ENCODE results near the gene VSIG2.
"Not testable (repeated sequence)": the region's sequence is repeated elsewhere in the genome, so short reads cannot be mapped to it uniquely, and the experiment has no call there.

The VSIG2 gene

GRCh38 chr11:124778281-124778680 lies 26.2 kb upstream of the VSIG2 start:
- no peak for TF ChIP-seq ZNF274 (IDR thresholded peaks at IDR 0.05; ENCODE audit: low read depth, low read length)
- H3K4me3 ChIP-seq (ENCODE audit: low read length) = no peak overlapping the region

DNA sequence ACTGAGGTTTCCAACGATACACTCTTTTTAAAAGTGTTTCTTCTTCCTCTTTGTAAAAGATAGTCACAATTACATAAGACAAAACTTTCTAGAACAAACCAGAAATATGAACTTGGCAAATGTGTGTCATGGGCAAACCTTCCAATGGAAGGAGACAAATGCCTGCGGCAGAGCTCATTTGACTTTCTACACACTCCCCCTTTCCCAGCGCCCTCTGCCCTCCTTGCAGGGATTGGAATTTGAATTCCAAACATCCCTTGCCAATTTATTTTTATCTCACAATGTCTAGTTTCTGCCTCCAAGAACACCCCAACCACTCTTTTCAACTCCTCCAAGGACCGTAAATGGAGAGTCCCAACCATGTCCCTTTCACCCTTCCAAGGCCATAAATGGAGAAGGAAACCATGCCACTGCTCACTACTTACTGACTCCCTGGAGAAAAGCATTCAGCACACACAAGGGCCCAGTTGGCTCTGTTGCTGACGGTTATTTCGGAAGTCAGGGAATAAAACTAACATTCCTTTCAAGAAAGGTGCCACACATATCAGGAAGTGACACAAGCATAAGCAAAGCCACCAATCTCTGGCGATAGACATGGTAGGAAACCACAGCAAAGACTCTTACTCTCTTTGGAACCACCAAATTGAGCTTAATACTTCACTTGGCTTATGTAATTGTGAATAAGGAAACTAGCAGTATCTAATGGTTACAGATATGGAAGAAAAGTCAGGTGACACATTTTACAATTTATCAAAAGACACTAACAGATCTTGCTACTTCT lies 25.0 kb upstream of the VSIG2 start:
- H3K4me3 ChIP-seq (ENCODE audit: low read length) = no peak overlapping the region
- no peak for TF ChIP-seq ZNF274 (IDR thresholded peaks at IDR 0.05; ENCODE audit: low read depth, low read length)

DNA sequence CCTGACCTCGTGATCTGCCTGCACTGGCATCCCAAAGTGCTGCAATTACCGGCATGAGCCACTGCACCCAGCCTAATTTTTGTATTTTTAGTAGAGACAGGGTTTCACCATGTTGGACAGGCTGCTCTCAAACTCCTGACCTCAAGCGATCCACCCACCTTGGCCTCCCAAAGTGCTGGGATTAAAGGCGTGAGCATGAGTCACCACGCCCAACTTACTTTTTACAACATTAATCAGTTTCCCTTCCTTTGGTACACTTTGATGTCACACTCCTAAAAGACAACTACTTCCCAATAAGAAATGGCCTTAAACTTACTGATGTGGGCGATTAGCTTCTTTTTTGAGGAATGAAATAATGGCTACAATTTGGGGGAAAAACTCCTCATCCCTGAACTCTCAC lies 18.9 kb upstream of the VSIG2 start:
- H3K4me3 ChIP-seq (ENCODE audit: low read length) = not testable (repeated sequence)

- H3K4me3 ChIP-seq (ENCODE audit: low read length) = no peak overlapping the region
- TF ChIP-seq ZNF274 (IDR thresholded peaks at IDR 0.05; ENCODE audit: low read depth, low read length) = no peak
Observed at GRCh38 chr11:124769806-124770774, 18.0 kb upstream of the VSIG2 start.

GRCh38 chr11:124768914-124769313 lies 16.9 kb upstream of the VSIG2 start:
- no peak overlapping the region for H3K4me3 ChIP-seq (ENCODE audit: low read length)
- TF ChIP-seq ZNF274 (IDR thresholded peaks at IDR 0.05; ENCODE audit: low read depth, low read length) = no peak

GRCh38 chr11:124766156-124766555 lies 14.1 kb upstream of the VSIG2 start:
- no peak overlapping the region for H3K4me3 ChIP-seq (ENCODE audit: low read length)
- TF ChIP-seq ZNF274 (IDR thresholded peaks at IDR 0.05; ENCODE audit: low read depth, low read length) = no peak

DNA sequence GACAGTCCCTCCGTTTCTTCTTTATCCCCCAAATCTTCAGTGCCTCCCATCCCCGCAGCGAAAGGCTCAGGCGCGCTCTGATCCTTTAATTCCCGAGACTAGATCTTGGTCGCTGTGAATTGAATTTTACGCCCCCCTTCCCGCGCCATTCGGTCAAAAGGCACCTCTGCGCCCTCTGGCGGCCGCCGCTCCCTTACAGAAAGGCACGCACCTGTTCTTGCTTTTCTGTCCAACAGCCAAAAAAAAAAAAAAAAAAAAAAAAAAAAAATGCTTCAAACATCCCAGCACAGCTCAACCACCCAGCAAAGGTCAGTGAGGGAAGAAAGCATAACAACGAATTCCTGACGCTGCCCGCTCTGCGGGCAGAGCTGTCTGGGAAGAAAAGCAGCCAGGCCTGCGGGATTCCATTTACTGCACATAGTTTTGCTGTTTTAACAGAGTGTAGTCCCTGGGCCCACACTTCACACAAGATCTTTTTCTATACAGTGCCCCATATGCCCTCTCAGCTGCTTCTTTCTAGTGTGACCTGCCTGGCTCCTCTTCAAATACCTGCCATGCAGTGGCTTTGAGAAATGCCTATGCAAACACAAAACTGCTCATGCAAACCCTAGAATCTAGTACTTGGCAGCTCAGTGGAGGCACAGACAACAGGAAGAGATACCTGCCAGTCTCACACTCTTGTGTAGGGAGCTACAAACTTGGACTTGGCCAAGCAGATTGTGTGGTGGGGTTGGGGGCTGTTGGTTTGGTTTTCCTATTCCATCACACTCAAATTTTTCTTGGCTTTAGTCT lies 11.3 kb upstream of the VSIG2 start:
- peak overlapping the region; percentile 67; the same call in 1 of the 2 replicates for H3K4me3 ChIP-seq (ENCODE audit: low read length)
- no peak for TF ChIP-seq ZNF274 (IDR thresholded peaks at IDR 0.05; ENCODE audit: low read depth, low read length)

DNA sequence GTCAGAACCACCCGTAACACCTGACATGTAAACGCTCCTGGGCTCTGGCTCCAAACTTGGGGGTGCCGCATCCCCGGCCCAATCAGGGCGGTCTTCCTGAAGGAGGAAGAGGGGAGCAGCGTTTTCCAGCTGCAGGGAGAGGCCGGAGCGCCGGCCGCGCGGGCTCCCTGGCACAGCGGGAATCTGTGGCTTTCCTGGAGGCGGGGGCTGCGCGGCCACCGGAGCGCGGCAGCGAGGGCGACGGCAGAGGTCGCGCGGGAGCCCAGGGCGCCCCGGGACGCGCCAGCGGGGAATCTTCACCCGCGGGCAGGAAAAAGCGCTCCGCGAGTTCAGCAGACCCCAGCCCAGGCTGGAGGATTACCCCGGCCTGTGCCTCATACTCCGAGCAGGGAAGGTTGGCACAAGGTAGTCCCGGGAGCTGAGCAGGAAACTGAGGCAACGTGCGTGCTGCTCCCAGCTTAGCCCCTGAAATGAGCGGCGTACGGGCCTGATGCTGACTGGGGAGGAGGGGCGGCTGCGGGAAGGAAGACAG lies 10.6 kb upstream of the VSIG2 start:
- TF ChIP-seq ZNF274 (IDR thresholded peaks at IDR 0.05; ENCODE audit: low read depth, low read length) = no peak

DNA sequence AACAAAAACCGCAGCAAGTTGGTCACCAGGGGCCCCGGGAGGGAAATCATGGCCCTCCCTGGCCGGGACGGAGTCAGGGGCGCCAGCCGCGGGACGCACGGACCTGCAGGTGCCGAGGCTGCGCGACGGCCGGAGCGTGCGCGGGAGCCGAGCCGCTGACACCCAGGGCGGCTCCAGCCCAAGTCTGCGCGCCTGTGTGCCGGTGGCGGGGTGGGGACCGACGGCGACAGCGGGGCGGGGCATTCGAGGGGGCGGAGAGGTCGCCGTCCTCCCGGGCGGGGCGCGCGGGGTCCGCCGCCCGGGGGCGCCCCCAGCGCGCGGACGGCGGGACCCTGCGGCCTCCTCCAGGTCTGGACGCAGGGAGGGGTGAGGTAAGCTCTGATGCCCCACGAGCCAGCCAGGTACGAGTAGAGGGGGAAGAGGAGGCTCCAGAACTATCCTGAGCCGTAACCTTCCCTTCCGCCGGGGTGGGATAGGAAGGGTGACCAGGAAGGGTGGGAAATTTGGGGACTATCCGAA lies 10.1 kb upstream of the VSIG2 start, which contains the start of gene ESAM:
Gene ESAM, minus strand, starts transcription at position 186 of the 519 bp plus-strand sequence. Its CDS starts 136 bp downstream, at position 50.
- peak within 1 kb of the TSS; percentile 67 for H3K4me3 ChIP-seq (ENCODE audit: low read length)
- no peak for TF ChIP-seq ZNF274 (IDR thresholded peaks at IDR 0.05; ENCODE audit: low read depth, low read length)

More for the DNA sequence above, 10.6 kb upstream of the VSIG2 start:
- peak overlapping the region; percentile 67; the same call in 1 of the 2 replicates for H3K4me3 ChIP-seq (ENCODE audit: low read length)

DNA sequence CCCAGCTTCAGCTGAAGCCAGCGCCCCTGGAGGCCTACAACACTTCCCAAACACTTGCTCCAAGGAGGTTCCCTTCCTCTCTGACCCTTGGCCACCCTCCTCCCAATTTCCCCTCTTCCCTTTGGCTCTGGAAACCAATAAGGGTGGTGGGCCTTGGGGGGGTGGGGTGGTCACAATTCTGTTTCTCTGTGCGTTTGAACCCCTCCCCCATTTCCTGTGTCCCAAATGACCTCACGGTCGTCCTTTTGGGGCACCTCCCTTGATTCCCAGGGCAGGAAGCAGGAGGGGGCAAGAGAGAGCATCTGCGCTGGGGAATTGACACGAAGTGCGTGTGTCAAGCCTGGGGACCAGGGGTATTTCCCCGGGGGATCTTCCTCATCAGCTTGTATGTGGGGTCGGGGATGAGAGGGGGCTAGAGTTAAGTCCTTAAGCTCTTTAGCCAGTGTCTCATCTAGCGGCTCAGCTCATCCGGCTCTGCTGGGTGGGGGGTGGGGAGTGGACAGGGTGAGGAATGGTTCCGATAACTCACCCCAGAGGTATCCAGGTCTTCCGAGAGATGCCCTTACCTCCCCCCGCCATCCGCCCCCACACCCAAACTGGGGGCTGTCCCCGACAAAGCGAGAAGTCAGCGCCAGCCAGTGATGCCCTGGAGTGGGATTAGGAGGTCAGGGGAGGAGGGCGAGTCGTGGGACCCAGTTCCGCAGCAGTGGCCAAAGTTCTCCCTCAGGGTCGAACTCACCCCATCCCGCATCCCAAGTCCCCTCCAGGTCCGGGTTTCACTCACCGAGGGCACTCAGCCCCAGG lies 9.4 kb upstream of the VSIG2 start:
- H3K4me3 ChIP-seq (ENCODE audit: low read length) = peak overlapping the region; percentile 67
- TF ChIP-seq ZNF274 (IDR thresholded peaks at IDR 0.05; ENCODE audit: low read depth, low read length) = no peak

DNA sequence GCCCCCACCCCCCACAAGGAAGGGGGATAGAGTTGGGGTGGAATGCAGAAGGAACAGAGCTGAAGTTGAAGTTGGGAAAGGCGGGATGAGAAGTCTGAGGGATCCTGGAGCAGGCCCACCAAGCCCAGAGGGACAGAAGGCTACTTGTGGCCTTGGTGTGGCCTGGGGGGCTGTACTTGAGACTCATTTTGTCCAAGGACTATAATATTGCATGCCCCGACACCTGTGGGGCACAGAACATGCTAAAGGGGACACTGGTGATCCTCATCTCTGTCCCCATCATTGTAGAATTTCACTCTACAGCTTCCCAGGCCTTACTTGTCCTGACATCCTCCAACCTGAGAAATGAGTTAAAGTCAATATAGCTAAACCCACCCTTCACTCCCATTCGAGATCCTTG lies 8.8 kb upstream of the VSIG2 start:
- TF ChIP-seq ZNF274 (IDR thresholded peaks at IDR 0.05; ENCODE audit: low read depth, low read length) = no peak
- peak overlapping the region; percentile 67 for H3K4me3 ChIP-seq (ENCODE audit: low read length)

- H3K4me3 ChIP-seq (ENCODE audit: low read length) = peak overlapping the region; percentile 67; the same call in 1 of the 2 replicates
- TF ChIP-seq ZNF274 (IDR thresholded peaks at IDR 0.05; ENCODE audit: low read depth, low read length) = no peak
Observed at GRCh38 chr11:124760205-124760652, 8.2 kb upstream of the VSIG2 start.

All from GM08714 (cell line).